ENCODE data around the gene OSBPL1A. TPM values are rescaled to one million over a fixed set of nuclear protein-coding genes. Genes with fewer than 3 reads are reported as not detected.
"Not testable (repeated sequence)": the region's sequence is repeated elsewhere in the genome, so short reads cannot be mapped to it uniquely, and the experiment has no call there.

Gene OSBPL1A
- total RNA-seq, 4 donors from 2014 or later, result 61.5 to 227 (median 98.7) TPM

GRCh38 chr18:24388957-24389356 lies 8.7 kb downstream of the OSBPL1A start:
- Histone ChIP-seq H3K4me3 (no peak overlapping the region), H3K36me3 (no peaks in the 10 kb centered on the region), H3K4me1 (no peaks in the 10 kb centered on the region), H3K9me3 (no peaks in the 10 kb centered on the region), H3K27ac (no peak overlapping the region), H3K27me3 (peaks cover 0 to 3% (median 3%) of the 10 kb centered on the region in 3 donors)
- ATAC-seq (no peak), DNase-seq (no peak)
- intact Hi-C loops (cut with DNase I; ENCODE audit: low total_unique reads), result no loop called here
- in situ Hi-C loops (cut with MboI; ENCODE audit: low sequenced_read_pairs in 4 of 4), result no loop called here
- TF ChIP-seq POLR2A (IDR thresholded peaks at IDR 0.05) (no peak), CTCF (IDR thresholded peaks at IDR 0.05 in 4 of 5, conservative IDR thresholded peaks at IDR 0.05 in 1 of 5) (no peak)

- no peak for TF ChIP-seq POLR2A (IDR thresholded peaks at IDR 0.05)
- TF ChIP-seq CTCF (IDR thresholded peaks at IDR 0.05 in 4 of 5, conservative IDR thresholded peaks at IDR 0.05 in 1 of 5), result no peak
- DNase-seq (no peak), ATAC-seq (no peak)
- Histone ChIP-seq H3K9me3 (no peaks in the 10 kb centered on the region), H3K4me1 (no peaks in the 10 kb centered on the region), H3K36me3 (no peaks in the 10 kb centered on the region), H3K27me3 (peaks cover 0 to 2% (median 0%) of the 10 kb centered on the region in 3 donors), H3K4me3 (no peak overlapping the region), H3K27ac (no peak overlapping the region)
- intact Hi-C loops (cut with DNase I; ENCODE audit: low total_unique reads), result no loop called here
- in situ Hi-C loops (cut with MboI; ENCODE audit: low sequenced_read_pairs in 4 of 4), result no loop called here
Observed at GRCh38 chr18:24386681-24387080, 10.9 kb downstream of the OSBPL1A start.

GRCh38 chr18:24381126-24381525 lies 16.5 kb downstream of the OSBPL1A start:
- in situ Hi-C loops (cut with MboI; ENCODE audit: low sequenced_read_pairs in 4 of 4), result no loop called here
- no peak overlapping the region for H3K4me3 ChIP-seq
- TF ChIP-seq CTCF (IDR thresholded peaks at IDR 0.05 in 4 of 5, conservative IDR thresholded peaks at IDR 0.05 in 1 of 5), result no peak
- TF ChIP-seq POLR2A (IDR thresholded peaks at IDR 0.05), result no peak
- intact Hi-C loops (cut with DNase I; ENCODE audit: low total_unique reads), result no loop called here
- no peaks in the 10 kb centered on the region for H3K27me3 ChIP-seq
- DNase-seq (no peak), ATAC-seq (no peak)
- no peaks in the 10 kb centered on the region for H3K9me3 ChIP-seq
- H3K36me3 ChIP-seq, result no peaks in the 10 kb centered on the region
- no peak overlapping the region for H3K27ac ChIP-seq
- no peaks in the 10 kb centered on the region for H3K4me1 ChIP-seq

GRCh38 chr18:24380163-24380747 lies 17.4 kb downstream of the OSBPL1A start:
- Histone ChIP-seq H3K9me3 (no peaks in the 10 kb centered on the region), H3K27ac (no peak overlapping the region), H3K4me3 (no peak overlapping the region), H3K27me3 (no peaks in the 10 kb centered on the region), H3K4me1 (no peaks in the 10 kb centered on the region), H3K36me3 (no peaks in the 10 kb centered on the region)
- in situ Hi-C loops (cut with MboI; ENCODE audit: low sequenced_read_pairs in 4 of 4), result no loop called here
- intact Hi-C loops (cut with DNase I; ENCODE audit: low total_unique reads), result no loop called here
- TF ChIP-seq POLR2A (IDR thresholded peaks at IDR 0.05) (no peak), CTCF (IDR thresholded peaks at IDR 0.05 in 4 of 5, conservative IDR thresholded peaks at IDR 0.05 in 1 of 5) (no peak)
- ATAC-seq, result no peak
- DNase-seq, result no peak

GRCh38 chr18:24378598-24378997 lies 19.0 kb downstream of the OSBPL1A start:
- Histone ChIP-seq H3K27me3 (no peaks in the 10 kb centered on the region), H3K27ac (no peak overlapping the region), H3K36me3 (no peaks in the 10 kb centered on the region), H3K4me1 (no peaks in the 10 kb centered on the region), H3K4me3 (no peak overlapping the region), H3K9me3 (no peaks in the 10 kb centered on the region)
- in situ Hi-C loops (cut with MboI; ENCODE audit: low sequenced_read_pairs in 4 of 4) (no loop called here), intact Hi-C loops (cut with DNase I; ENCODE audit: low total_unique reads) (no loop called here)
- TF ChIP-seq CTCF (IDR thresholded peaks at IDR 0.05 in 4 of 5, conservative IDR thresholded peaks at IDR 0.05 in 1 of 5) (no peak), POLR2A (IDR thresholded peaks at IDR 0.05) (no peak)
- ATAC-seq (no peak), DNase-seq (no peak)

GRCh38 chr18:24376531-24376930 lies 21.1 kb downstream of the OSBPL1A start:
- H3K4me1 ChIP-seq; H3K4me3 ChIP-seq; intact Hi-C loops (cut with DNase I; ENCODE audit: low total_unique reads); DNase-seq; H3K27ac ChIP-seq; in situ Hi-C loops (cut with MboI; ENCODE audit: low sequenced_read_pairs in 4 of 4); H3K27me3 ChIP-seq; ATAC-seq; H3K9me3 ChIP-seq; H3K36me3 ChIP-seq: not testable (repeated sequence)
